Measurements from ENCODE around the gene NR6A1. TPM values are rescaled to one million over a fixed set of nuclear protein-coding genes. Genes with fewer than 3 reads are reported as not detected.

NR6A1 gene
- total and polyA plus RNA-seq, 2 of the 13 experiments (the other 11 are each of a cell fraction or from before 2014, with no cell fraction given): 28.1 to 31.5 TPM

- TF ChIP-seq KLF12 (CRISPR knock-in tag; IDR thresholded peaks at IDR 0.05; ENCODE audit: borderline replicate concordance) (peak; percentile 31; the same call in 1 of the 2 replicates), MYPOP (CRISPR knock-in tag; IDR thresholded peaks at IDR 0.05) (no peak), ZBTB1 (CRISPR knock-in tag; IDR thresholded peaks at IDR 0.05; ENCODE audit: borderline replicate concordance) (no peak), ZNF703 (CRISPR knock-in tag; IDR thresholded peaks at IDR 0.05; ENCODE audit: borderline replicate concordance) (peak; percentile 66; the same call in 1 of the 2 replicates), ZIK1 (CRISPR knock-in tag; IDR thresholded peaks at IDR 0.05; ENCODE audit: borderline replicate concordance, low read depth) (no peak), CBX2 (IDR thresholded peaks at IDR 0.05; ENCODE audit: low read depth, low read length) (no peak), CBX2 (CRISPR knock-in tag; IDR thresholded peaks at IDR 0.05; ENCODE audit: low read depth) (no peak), THAP11 (CRISPR knock-in tag; IDR thresholded peaks at IDR 0.05) (peak; percentile 50; the same call in 1 of the 2 replicates), ZNF878 (CRISPR knock-in tag; IDR thresholded peaks at IDR 0.05) (no peak), TFDP2 (CRISPR knock-in tag; IDR thresholded peaks at IDR 0.05) (peak; percentile 51), ATF1 (CRISPR knock-in tag; IDR thresholded peaks at IDR 0.05) (no peak), ZNF781 (CRISPR knock-in tag; IDR thresholded peaks at IDR 0.05; ENCODE audit: borderline replicate concordance, not compliant biosample characterization) (peak; percentile 33), NCOA2 (CRISPR knock-in tag; IDR thresholded peaks at IDR 0.05) (peak; percentile 81), SAFB2 (CRISPR knock-in tag; IDR thresholded peaks at IDR 0.05; ENCODE audit: borderline replicate concordance, low read depth) (no peak), TBX2 (CRISPR knock-in tag; IDR thresholded peaks at IDR 0.05; ENCODE audit: borderline replicate concordance) (peak; percentile 56; the same call in 1 of the 2 replicates), HIVEP1 (CRISPR knock-in tag; IDR thresholded peaks at IDR 0.05) (no peak; the same call in 1 of the 2 replicates), ZNF253 (CRISPR knock-in tag; IDR thresholded peaks at IDR 0.05; ENCODE audit: borderline replicate concordance) (no peak)
- TF ChIP-seq, protein P1, sequence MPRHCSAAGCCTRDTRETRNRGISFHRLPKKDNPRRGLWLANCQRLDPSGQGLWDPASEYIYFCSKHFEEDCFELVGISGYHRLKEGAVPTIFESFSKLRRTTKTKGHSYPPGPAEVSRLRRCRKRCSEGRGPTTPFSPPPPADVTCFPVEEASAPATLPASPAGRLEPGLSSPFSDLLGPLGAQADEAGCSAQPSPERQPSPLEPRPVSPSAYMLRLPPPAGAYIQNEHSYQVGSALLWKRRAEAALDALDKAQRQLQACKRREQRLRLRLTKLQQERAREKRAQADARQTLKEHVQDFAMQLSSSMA (CRISPR knock-in tag; IDR thresholded peaks at IDR 0.05): 0 out of 2 replicates have a peak, but pooled peaks have one; percentile 45
- TF ChIP-seq, protein P2, sequence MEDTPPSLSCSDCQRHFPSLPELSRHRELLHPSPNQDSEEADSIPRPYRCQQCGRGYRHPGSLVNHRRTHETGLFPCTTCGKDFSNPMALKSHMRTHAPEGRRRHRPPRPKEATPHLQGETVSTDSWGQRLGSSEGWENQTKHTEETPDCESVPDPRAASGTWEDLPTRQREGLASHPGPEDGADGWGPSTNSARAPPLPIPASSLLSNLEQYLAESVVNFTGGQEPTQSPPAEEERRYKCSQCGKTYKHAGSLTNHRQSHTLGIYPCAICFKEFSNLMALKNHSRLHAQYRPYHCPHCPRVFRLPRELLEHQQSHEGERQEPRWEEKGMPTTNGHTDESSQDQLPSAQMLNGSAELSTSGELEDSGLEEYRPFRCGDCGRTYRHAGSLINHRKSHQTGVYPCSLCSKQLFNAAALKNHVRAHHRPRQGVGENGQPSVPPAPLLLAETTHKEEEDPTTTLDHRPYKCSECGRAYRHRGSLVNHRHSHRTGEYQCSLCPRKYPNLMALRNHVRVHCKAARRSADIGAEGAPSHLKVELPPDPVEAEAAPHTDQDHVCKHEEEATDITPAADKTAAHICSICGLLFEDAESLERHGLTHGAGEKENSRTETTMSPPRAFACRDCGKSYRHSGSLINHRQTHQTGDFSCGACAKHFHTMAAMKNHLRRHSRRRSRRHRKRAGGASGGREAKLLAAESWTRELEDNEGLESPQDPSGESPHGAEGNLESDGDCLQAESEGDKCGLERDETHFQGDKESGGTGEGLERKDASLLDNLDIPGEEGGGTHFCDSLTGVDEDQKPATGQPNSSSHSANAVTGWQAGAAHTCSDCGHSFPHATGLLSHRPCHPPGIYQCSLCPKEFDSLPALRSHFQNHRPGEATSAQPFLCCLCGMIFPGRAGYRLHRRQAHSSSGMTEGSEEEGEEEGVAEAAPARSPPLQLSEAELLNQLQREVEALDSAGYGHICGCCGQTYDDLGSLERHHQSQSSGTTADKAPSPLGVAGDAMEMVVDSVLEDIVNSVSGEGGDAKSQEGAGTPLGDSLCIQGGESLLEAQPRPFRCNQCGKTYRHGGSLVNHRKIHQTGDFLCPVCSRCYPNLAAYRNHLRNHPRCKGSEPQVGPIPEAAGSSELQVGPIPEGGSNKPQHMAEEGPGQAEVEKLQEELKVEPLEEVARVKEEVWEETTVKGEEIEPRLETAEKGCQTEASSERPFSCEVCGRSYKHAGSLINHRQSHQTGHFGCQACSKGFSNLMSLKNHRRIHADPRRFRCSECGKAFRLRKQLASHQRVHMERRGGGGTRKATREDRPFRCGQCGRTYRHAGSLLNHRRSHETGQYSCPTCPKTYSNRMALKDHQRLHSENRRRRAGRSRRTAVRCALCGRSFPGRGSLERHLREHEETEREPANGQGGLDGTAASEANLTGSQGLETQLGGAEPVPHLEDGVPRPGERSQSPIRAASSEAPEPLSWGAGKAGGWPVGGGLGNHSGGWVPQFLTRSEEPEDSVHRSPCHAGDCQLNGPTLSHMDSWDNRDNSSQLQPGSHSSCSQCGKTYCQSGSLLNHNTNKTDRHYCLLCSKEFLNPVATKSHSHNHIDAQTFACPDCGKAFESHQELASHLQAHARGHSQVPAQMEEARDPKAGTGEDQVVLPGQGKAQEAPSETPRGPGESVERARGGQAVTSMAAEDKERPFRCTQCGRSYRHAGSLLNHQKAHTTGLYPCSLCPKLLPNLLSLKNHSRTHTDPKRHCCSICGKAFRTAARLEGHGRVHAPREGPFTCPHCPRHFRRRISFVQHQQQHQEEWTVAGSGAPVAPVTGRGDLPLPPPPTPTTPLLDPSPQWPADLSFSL (CRISPR knock-in tag; IDR thresholded peaks at IDR 0.05): 0 out of 2 replicates have a peak, but pooled peaks have one; percentile 42
Measured at GRCh38 chr9:124511891-124512805, 259.0 kb downstream of the NR6A1 start (continued).
